ENCODE results near the gene CDADC1. TPM values are rescaled to one million over a fixed set of nuclear protein-coding genes. Genes with fewer than 3 reads are reported as not detected.

The CDADC1 gene
- total RNA-seq, 2 donors from 2014 or later, result 8.9 to 10.1 TPM

GRCh38 chr13:49300276-49300675, 52.6 kb downstream of the CDADC1 start:
- H3K27me3 ChIP-seq, result no peaks in the 10 kb centered on the region
- TF ChIP-seq CTCF (IDR thresholded peaks at IDR 0.05), result no peak
- H3K4me1 ChIP-seq, result no peaks in the 10 kb centered on the region
- DNase-seq, result no peak
- no peak overlapping the region for H3K4me3 ChIP-seq
- no peaks in the 10 kb centered on the region for H3K36me3 ChIP-seq
- no peak overlapping the region for H3K27ac ChIP-seq
- no peak overlapping the region for H3K9ac ChIP-seq (ENCODE audit: low read depth in 2 of 2, low read length in 2 of 2)
- no peaks in the 10 kb centered on the region for H3K9me3 ChIP-seq
- intact Hi-C loops (cut with DNase I), result loop anchor here (2.0 to 5.0 kb wide), 2 partner anchors 137 to 307 kb away; no protein-coding TSS in a partner anchor

- Histone ChIP-seq H3K4me3 (peak overlapping the region; percentile 24), H3K4me1 (no peaks in the 10 kb centered on the region), H3K9ac (ENCODE audit: low read depth in 2 of 2, low read length in 2 of 2) (peak overlapping the region; percentile 1 to 58), H3K9me3 (no peaks in the 10 kb centered on the region), H3K27me3 (no peaks in the 10 kb centered on the region), H3K36me3 (no peaks in the 10 kb centered on the region), H3K27ac (no peak overlapping the region)
- peak; percentile 84 for TF ChIP-seq CTCF (IDR thresholded peaks at IDR 0.05)
- intact Hi-C loops (cut with DNase I), result loop anchor here (2.0 to 5.0 kb wide), 2 partner anchors 136 to 306 kb away; no protein-coding TSS in a partner anchor
- peak; percentile 69 for DNase-seq
Observed at GRCh38 chr13:49300739-49301589, 53.2 kb downstream of the CDADC1 start.

GRCh38 chr13:49302222-49302621, 54.5 kb downstream of the CDADC1 start:
- intact Hi-C loops (cut with DNase I), result loop anchor here (5.0 kb wide), 1 partner anchor 135 kb away; no protein-coding TSS in a partner anchor
- Histone ChIP-seq H3K9me3 (no peaks in the 10 kb centered on the region), H3K27ac (no peak overlapping the region), H3K4me3 (no peak overlapping the region), H3K36me3 (no peaks in the 10 kb centered on the region), H3K27me3 (no peaks in the 10 kb centered on the region), H3K9ac (ENCODE audit: low read depth in 2 of 2, low read length in 2 of 2) (no peak overlapping the region), H3K4me1 (no peaks in the 10 kb centered on the region)
- DNase-seq, result no peak
- no peak for TF ChIP-seq CTCF (IDR thresholded peaks at IDR 0.05)

GRCh38 chr13:49302817-49303216, 55.1 kb downstream of the CDADC1 start:
- no peaks in the 10 kb centered on the region for H3K27me3 ChIP-seq
- H3K36me3 ChIP-seq, result no peaks in the 10 kb centered on the region
- intact Hi-C loops (cut with DNase I), result loop anchor here (5.0 kb wide), 1 partner anchor 134 kb away; no protein-coding TSS in a partner anchor
- no peak for DNase-seq
- H3K4me3 ChIP-seq, result no peak overlapping the region
- no peak overlapping the region for H3K27ac ChIP-seq
- no peaks in the 10 kb centered on the region for H3K9me3 ChIP-seq
- H3K9ac ChIP-seq (ENCODE audit: low read depth in 2 of 2, low read length in 2 of 2), result no peak overlapping the region
- TF ChIP-seq CTCF (IDR thresholded peaks at IDR 0.05), result no peak
- no peaks in the 10 kb centered on the region for H3K4me1 ChIP-seq

GRCh38 chr13:49303533-49304252, 56.0 kb downstream of the CDADC1 start:
- no peaks in the 10 kb centered on the region for H3K36me3 ChIP-seq
- H3K27ac ChIP-seq, result no peak overlapping the region
- no peak for DNase-seq
- no peak overlapping the region for H3K9ac ChIP-seq (ENCODE audit: low read depth in 2 of 2, low read length in 2 of 2)
- intact Hi-C loops (cut with DNase I), result loop anchor here (5.0 kb wide), 1 partner anchor 134 kb away; no protein-coding TSS in a partner anchor
- no peak for TF ChIP-seq CTCF (IDR thresholded peaks at IDR 0.05)
- no peaks in the 10 kb centered on the region for H3K9me3 ChIP-seq
- no peaks in the 10 kb centered on the region for H3K27me3 ChIP-seq
- no peaks in the 10 kb centered on the region for H3K4me1 ChIP-seq
- no peak overlapping the region for H3K4me3 ChIP-seq
